ENCODE measurements around the gene MYO5A. TPM values are rescaled to one million over a fixed set of nuclear protein-coding genes. Genes with fewer than 3 reads are reported as not detected.

Gene MYO5A
- total RNA-seq, 1 experiment from 2014 or later = 9.9 TPM

- Mint-ChIP-seq H3K36me3 (ENCODE audit: insufficient read depth, unreplicated experiment) (no peaks in the 10 kb centered on the region), H3K9me3 (ENCODE audit: unreplicated experiment) (no peaks in the 10 kb centered on the region), H3K27ac (ENCODE audit: unreplicated experiment) (no peak overlapping the region), H3K4me3 (ENCODE audit: unreplicated experiment) (no peak overlapping the region), H3K4me1 (ENCODE audit: low read depth, unreplicated experiment) (peaks cover 6% of the 10 kb centered on the region), H3K27me3 (ENCODE audit: insufficient read depth, unreplicated experiment) (peaks cover 9% of the 10 kb centered on the region)
- Histone ChIP-seq H3K4me3 (ENCODE audit: low read depth, low read length) (no peak overlapping the region), H3K27me3 (replicated peaks; ENCODE audit: control insufficient read depth, insufficient read depth, low read length) (no peaks in the 10 kb centered on the region), H3K36me3 (ENCODE audit: control insufficient read depth, insufficient read depth, low read length) (no peaks in the 10 kb centered on the region), H3K9me3 (no peaks in the 10 kb centered on the region), H3K4me1 (no peaks in the 10 kb centered on the region)
- BruUV-seq (replicated peaks) = no TSS peak
- TF ChIP-seq, protein P1, sequence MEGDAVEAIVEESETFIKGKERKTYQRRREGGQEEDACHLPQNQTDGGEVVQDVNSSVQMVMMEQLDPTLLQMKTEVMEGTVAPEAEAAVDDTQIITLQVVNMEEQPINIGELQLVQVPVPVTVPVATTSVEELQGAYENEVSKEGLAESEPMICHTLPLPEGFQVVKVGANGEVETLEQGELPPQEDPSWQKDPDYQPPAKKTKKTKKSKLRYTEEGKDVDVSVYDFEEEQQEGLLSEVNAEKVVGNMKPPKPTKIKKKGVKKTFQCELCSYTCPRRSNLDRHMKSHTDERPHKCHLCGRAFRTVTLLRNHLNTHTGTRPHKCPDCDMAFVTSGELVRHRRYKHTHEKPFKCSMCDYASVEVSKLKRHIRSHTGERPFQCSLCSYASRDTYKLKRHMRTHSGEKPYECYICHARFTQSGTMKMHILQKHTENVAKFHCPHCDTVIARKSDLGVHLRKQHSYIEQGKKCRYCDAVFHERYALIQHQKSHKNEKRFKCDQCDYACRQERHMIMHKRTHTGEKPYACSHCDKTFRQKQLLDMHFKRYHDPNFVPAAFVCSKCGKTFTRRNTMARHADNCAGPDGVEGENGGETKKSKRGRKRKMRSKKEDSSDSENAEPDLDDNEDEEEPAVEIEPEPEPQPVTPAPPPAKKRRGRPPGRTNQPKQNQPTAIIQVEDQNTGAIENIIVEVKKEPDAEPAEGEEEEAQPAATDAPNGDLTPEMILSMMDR (IDR thresholded peaks at IDR 0.05; ENCODE audit: insufficient read depth in 1 of 2, low read depth in 1 of 2, low read length in 1 of 2, severe bottlenecking in 1 of 2, unreplicated experiment in 1 of 2) = no peak
- no peak for DNase-seq
- CTCF ChIA-PET = no interaction called here
- POLR2A ChIA-PET = no interaction called here
- intact Hi-C loops (cut with micrococcal nuclease; ENCODE audit: unreplicated experiment) = no loop called here
These were observed 46.8 kb downstream of the MYO5A start for GRCh38 chr15:52481915-52482314.

DNA sequence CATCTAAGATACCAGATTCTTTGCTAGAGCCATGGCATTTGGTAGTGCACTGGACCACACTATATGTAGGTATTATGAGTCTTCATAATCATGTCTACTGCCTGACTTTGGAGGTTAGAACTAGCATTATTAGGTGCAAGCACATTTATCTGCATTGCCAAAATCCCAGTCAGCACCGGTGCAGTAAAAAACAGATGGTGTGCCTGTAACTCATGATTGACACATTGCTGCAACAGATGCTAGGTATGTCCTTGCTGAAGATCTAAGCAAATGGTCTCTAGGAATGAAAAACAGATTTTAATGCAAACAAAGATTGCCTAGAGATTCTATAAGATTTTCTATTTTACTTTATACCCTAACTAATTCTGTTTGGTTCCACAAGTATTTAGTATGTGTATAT lies 47.7 kb downstream of the MYO5A start:
- no peak for DNase-seq
- no peaks in the 10 kb centered on the region for H3K36me3 Mint-ChIP-seq (ENCODE audit: insufficient read depth, unreplicated experiment)
- H3K4me1 Mint-ChIP-seq (ENCODE audit: low read depth, unreplicated experiment) = peaks cover 3% of the 10 kb centered on the region
- CTCF ChIA-PET = no interaction called here
- H3K4me3 Mint-ChIP-seq (ENCODE audit: unreplicated experiment) = no peak overlapping the region
- Histone ChIP-seq H3K4me3 (ENCODE audit: low read depth, low read length) (no peak overlapping the region), H3K9me3 (no peaks in the 10 kb centered on the region), H3K27me3 (replicated peaks; ENCODE audit: control insufficient read depth, insufficient read depth, low read length) (no peaks in the 10 kb centered on the region), H3K36me3 (ENCODE audit: control insufficient read depth, insufficient read depth, low read length) (no peaks in the 10 kb centered on the region), H3K4me1 (no peaks in the 10 kb centered on the region)
- intact Hi-C loops (cut with micrococcal nuclease; ENCODE audit: unreplicated experiment) = no loop called here
- no peak overlapping the region for H3K27ac Mint-ChIP-seq (ENCODE audit: unreplicated experiment)
- POLR2A ChIA-PET = no interaction called here
- BruUV-seq (replicated peaks) = no TSS peak
- TF ChIP-seq, protein P1 (IDR thresholded peaks at IDR 0.05; ENCODE audit: insufficient read depth in 1 of 2, low read depth in 1 of 2, low read length in 1 of 2, severe bottlenecking in 1 of 2, unreplicated experiment in 1 of 2) = no peak
- H3K9me3 Mint-ChIP-seq (ENCODE audit: unreplicated experiment) = no peaks in the 10 kb centered on the region
- peaks cover 3% of the 10 kb centered on the region for H3K27me3 Mint-ChIP-seq (ENCODE audit: insufficient read depth, unreplicated experiment)

DNA sequence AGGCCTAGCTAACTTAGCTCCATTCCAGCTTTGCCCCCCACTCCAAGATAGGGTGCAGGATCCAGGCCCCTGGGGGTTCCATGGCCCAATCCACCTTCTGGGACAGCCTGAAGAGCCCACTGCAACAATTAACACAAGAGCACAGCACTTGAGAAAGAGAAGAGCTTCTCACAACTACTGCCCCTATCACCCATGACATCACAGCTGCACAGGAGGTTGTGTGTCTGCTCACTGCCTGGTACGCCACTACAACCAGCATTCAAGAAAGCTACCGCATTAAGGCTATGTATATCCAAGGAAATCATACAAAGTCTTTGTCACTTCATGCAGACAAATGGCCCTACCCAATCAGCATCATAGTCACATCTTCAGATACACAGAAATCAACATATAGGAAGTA lies 62.0 kb downstream of the MYO5A start:
- Mint-ChIP-seq H3K4me1 (ENCODE audit: low read depth, unreplicated experiment) (no peaks in the 10 kb centered on the region), H3K4me3 (ENCODE audit: unreplicated experiment) (no peak overlapping the region), H3K36me3 (ENCODE audit: insufficient read depth, unreplicated experiment) (no peaks in the 10 kb centered on the region), H3K27me3 (ENCODE audit: insufficient read depth, unreplicated experiment) (no peaks in the 10 kb centered on the region), H3K9me3 (ENCODE audit: unreplicated experiment) (no peaks in the 10 kb centered on the region), H3K27ac (ENCODE audit: unreplicated experiment) (no peak overlapping the region)
- DNase-seq = no peak
- H3K4me3 ChIP-seq (ENCODE audit: low read depth, low read length) = no peak overlapping the region
- H3K36me3 ChIP-seq (ENCODE audit: control insufficient read depth, insufficient read depth, low read length) = no peaks in the 10 kb centered on the region
- CTCF ChIA-PET = no interaction called here
- H3K4me1 ChIP-seq = no peaks in the 10 kb centered on the region
- intact Hi-C loops (cut with micrococcal nuclease; ENCODE audit: unreplicated experiment) = loop anchor here (10.0 kb wide), 1 partner anchor 62 kb away; no protein-coding TSS in a partner anchor
- H3K9me3 ChIP-seq = no peaks in the 10 kb centered on the region
- no TSS peak for BruUV-seq (replicated peaks)
- POLR2A ChIA-PET = no interaction called here
- no peaks in the 10 kb centered on the region for H3K27me3 ChIP-seq (replicated peaks; ENCODE audit: control insufficient read depth, insufficient read depth, low read length)
- TF ChIP-seq, protein P1 (IDR thresholded peaks at IDR 0.05; ENCODE audit: insufficient read depth in 1 of 2, low read depth in 1 of 2, low read length in 1 of 2, severe bottlenecking in 1 of 2, unreplicated experiment in 1 of 2) = no peak
